NCI-H2081 (cell line): Measurements from ENCODE around the gene EIF2AK3.
"Not testable (repeated sequence)": the region's sequence is repeated elsewhere in the genome, so short reads cannot be mapped to it uniquely, and the experiment has no call there.

Experiments
- DNase-seq, 2 experiments: peaks; one replicate each; lab custom pipeline; 2025; lab: John Stamatoyannopoulos, UW

EIF2AK3 gene

GRCh38 chr2:88627055-88627855 lies at the start of gene EIF2AK3:
EIF2AK3 (minus strand) TSS chr2:88627464; CDS start chr2:88627274, 190 bp downstream.
- peak; percentile 99 to 100 for DNase-seq

- DNase-seq: no peak
These were observed 46.1 kb upstream of the EIF2AK3 start for GRCh38 chr2:88673363-88673762.

GRCh38 chr2:88671786-88672427 lies 44.6 kb upstream of the EIF2AK3 start:
- DNase-seq: peak; percentile 22 to 51

- peak; percentile 20 to 38 for DNase-seq
These were observed 42.4 kb upstream of the EIF2AK3 start for GRCh38 chr2:88669482-88670214.

GRCh38 chr2:88668862-88669261 lies 41.6 kb upstream of the EIF2AK3 start:
- DNase-seq: no peak

- DNase-seq: no peak
These were observed 40.0 kb upstream of the EIF2AK3 start for GRCh38 chr2:88667219-88667618.

GRCh38 chr2:88666576-88666975 lies 39.3 kb upstream of the EIF2AK3 start:
- no peak for DNase-seq

GRCh38 chr2:88660622-88661021 lies 33.4 kb upstream of the EIF2AK3 start:
- no peak for DNase-seq

- DNase-seq: peak in 1 of 2 experiments; percentile 4
These were observed 32.3 kb upstream of the EIF2AK3 start for GRCh38 chr2:88659538-88659915.

GRCh38 chr2:88658881-88659537 lies 31.7 kb upstream of the EIF2AK3 start:
- DNase-seq: no peak

- no peak for DNase-seq
These were observed 31.1 kb upstream of the EIF2AK3 start for GRCh38 chr2:88658326-88658725.

GRCh38 chr2:88657131-88657530 lies 29.9 kb upstream of the EIF2AK3 start:
- DNase-seq: no peak

GRCh38 chr2:88656690-88657089 lies 29.4 kb upstream of the EIF2AK3 start:
- DNase-seq: no peak

- no peak for DNase-seq
These were observed 27.4 kb upstream of the EIF2AK3 start for GRCh38 chr2:88654714-88655113.

GRCh38 chr2:88651646-88652045 lies 24.4 kb upstream of the EIF2AK3 start:
- DNase-seq: no peak

- not testable (repeated sequence) for DNase-seq
These were observed 18.1 kb upstream of the EIF2AK3 start for GRCh38 chr2:88645291-88645882.

GRCh38 chr2:88642278-88642677 lies 15.0 kb upstream of the EIF2AK3 start:
- DNase-seq: no peak

- no peak for DNase-seq
These were observed 14.1 kb upstream of the EIF2AK3 start for GRCh38 chr2:88641330-88641729.

GRCh38 chr2:88639865-88640264 lies 12.6 kb upstream of the EIF2AK3 start:
- DNase-seq: no peak

- no peak for DNase-seq
These were observed 11.5 kb upstream of the EIF2AK3 start for GRCh38 chr2:88638743-88639142.

- no peak for DNase-seq
These were observed 10.9 kb upstream of the EIF2AK3 start for GRCh38 chr2:88638123-88638650.

GRCh38 chr2:88637464-88637863 lies 10.2 kb upstream of the EIF2AK3 start:
- no peak for DNase-seq
